Psoas muscle (tissue), 8 donors: ENCODE measurements around the gene RASGEF1C. TPM values are rescaled to one million over a fixed set of nuclear protein-coding genes. Genes with fewer than 3 reads are reported as not detected.

Source experiments
- ATAC-seq, 4 donors: fragments of 200-7000 bp; cut with Tn5 transposase; one replicate each; pipeline ENCODE4 v1.9.1; 2020; ENCODE audit warnings: moderate library complexity in 3 of 4, mild to moderate bottlenecking in 2 of 4
- DNase-seq, 2 donors: peaks; one replicate each; pipeline ENCODE4 v3.0.0-alpha.2; 2020
- H3K27ac ChIP-seq: fragments of 200-600 bp; one replicate; pipeline ENCODE4 v1.8.0; 2022
- H3K27me3 ChIP-seq, 3 donors: fragments of 200-600 bp in 1 of 3; one replicate each; pipeline versions ENCODE4 v1.6.1 to v1.8.0; 2013 to 2022; ENCODE audit warnings: low read length in 2 of 3, mild to moderate bottlenecking in 2 of 3, moderate library complexity in 1 of 3; ENCODE audit not compliant: insufficient read depth in 3 of 3
- H3K36me3 ChIP-seq, 2 donors: fragments of 200-600 bp in 1 of 2; one replicate each; pipeline versions ENCODE4 v1.6.1 to v1.8.0; 2013 to 2022; ENCODE audit warnings: low read depth in 1 of 2, mild to moderate bottlenecking in 1 of 2, moderate library complexity in 1 of 2; ENCODE audit not compliant: insufficient read depth in 1 of 2
- H3K4me1 ChIP-seq: fragments of 200-600 bp; one replicate; pipeline ENCODE4 v1.8.0; 2022
- H3K4me3 ChIP-seq: fragments of 200-600 bp; one replicate; pipeline ENCODE4 v1.8.0; 2022; ENCODE audit warnings: mild to moderate bottlenecking
- H3K9me3 ChIP-seq: fragments of 200-600 bp; one replicate; pipeline ENCODE4 v1.8.0; 2022
- WGBS, 3 donors: extraction: QIAGEN DNeasy Blood & Tissue Kit; methylation state at CpG; one replicate each; pipeline versions ENCODE4 v1.1.6 to v1.1.7; 2013; 5-methylcytosine and 5-hydroxymethylcytosine counted together
- intact Hi-C, 2 donors: fragments of 100-400 bp; cut with DNase I; formaldehyde crosslinking; loops; one replicate each; pipeline versions ENCODE4 v1.11.0 to v1.14.2; 2022
- polyA plus RNA-seq, 3 donors: library from polyadenylated mRNA; stranded (reverse); fragments of 200-250 nt; gene quantifications; one replicate each; pipeline ENCODE4 v1.2.3, GENCODE V29; 2013
- total RNA-seq, 4 donors: library from RNA; stranded (reverse); fragmentation: NEBNext Ultra II Directional in 2 of 4; extraction: Animal tissue kit (Norgen Biotek cat#: 25700) in 2 of 4; gene quantifications; one replicate each; pipeline versions ENCODE4 v1.2.1 to v1.2.4, GENCODE V29; 2021 to 2023
- TF ChIP-seq, protein P1 (sequence below): fragments of 200-600 bp; IDR thresholded peaks from one replicate; pipeline ENCODE4 v1.8.0; 2022; ENCODE audit warnings: antibody characterized with exemption
- donor health status: healthy with polysubstance abuse.
- donor health status: DM: no; HTN: no; CAD: no; lungs with moderate emphysema.
- donor health status: Bipolar disorder and iron deficiency.
- donor health status: healthy.
- donor health status: DM: yes; HTN: yes; CAD: no.
- donor health status: DM: no; HTN: no; CAD: no.
- donor health status: DM: no; HTN: no; CAD: no.
- donor health status: DM: yes; HTN: yes; CAD: no.

RASGEF1C gene
- total and polyA plus RNA-seq, 7 donors: 0.03 to 0.05 (median 0.04) TPM; not detected in 4

DNA sequence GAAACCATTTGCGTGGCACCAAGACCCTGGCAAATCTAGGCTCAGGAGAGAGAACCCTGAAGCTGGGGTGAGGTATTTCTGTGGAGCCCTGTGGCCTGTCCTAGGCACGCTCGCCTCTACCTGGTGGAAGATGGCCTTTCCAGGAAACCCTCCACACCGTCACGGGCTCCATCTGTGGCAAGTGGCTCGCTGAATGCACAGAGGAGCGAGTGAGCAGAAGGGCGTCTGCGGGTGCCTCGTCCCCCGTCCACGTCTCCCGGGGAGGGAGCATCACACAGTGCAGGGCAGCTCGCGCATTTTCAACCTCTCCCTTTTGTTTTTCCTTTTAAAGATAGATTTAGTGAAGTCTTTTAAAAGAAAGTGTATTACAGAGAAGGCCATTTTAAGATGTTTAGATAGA, 25.3 kb upstream of the RASGEF1C start:
- 94 to 97% (median 97%) methylated on average over 15 of the region's 15 CpGs for WGBS, 3 donors

DNA sequence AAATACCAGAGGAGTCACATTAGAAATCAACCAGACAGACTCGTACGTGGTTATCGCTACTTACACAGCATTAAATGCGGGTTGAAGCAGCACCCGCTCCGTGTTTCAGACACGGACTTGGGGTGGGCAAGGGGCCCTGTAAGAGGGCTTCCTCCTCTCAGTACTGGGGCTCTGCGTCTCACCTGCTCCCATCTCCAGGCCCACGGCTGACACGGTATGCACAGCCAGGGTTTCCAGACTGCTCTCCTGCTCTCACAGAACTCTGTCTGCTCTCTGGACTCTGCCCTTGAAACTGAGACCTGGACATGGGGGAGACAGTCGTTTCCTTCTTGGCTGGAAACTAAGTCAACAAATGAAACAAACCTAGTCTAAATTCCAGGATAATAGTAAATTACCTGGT, 24.7 kb upstream of the RASGEF1C start:
- Histone ChIP-seq H3K27ac (no peak overlapping the region), H3K4me3 (no peak overlapping the region), H3K36me3 (peaks cover 8 to 67% of the 10 kb centered on the region in 2 donors), H3K9me3 (no peaks in the 10 kb centered on the region), H3K4me1 (no peaks in the 10 kb centered on the region), H3K27me3 (no peaks in the 10 kb centered on the region)
- 85 to 91% (median 88%) methylated on average over 11 of the region's 11 CpGs for WGBS, 3 donors
- TF ChIP-seq, protein P1, sequence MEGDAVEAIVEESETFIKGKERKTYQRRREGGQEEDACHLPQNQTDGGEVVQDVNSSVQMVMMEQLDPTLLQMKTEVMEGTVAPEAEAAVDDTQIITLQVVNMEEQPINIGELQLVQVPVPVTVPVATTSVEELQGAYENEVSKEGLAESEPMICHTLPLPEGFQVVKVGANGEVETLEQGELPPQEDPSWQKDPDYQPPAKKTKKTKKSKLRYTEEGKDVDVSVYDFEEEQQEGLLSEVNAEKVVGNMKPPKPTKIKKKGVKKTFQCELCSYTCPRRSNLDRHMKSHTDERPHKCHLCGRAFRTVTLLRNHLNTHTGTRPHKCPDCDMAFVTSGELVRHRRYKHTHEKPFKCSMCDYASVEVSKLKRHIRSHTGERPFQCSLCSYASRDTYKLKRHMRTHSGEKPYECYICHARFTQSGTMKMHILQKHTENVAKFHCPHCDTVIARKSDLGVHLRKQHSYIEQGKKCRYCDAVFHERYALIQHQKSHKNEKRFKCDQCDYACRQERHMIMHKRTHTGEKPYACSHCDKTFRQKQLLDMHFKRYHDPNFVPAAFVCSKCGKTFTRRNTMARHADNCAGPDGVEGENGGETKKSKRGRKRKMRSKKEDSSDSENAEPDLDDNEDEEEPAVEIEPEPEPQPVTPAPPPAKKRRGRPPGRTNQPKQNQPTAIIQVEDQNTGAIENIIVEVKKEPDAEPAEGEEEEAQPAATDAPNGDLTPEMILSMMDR: no peak
- intact Hi-C loops: no loop called here
- ATAC-seq (no peak), DNase-seq (no peak)

More for the DNA sequence above, 25.3 kb upstream of the RASGEF1C start:
- no peaks in the 10 kb centered on the region for H3K4me1 ChIP-seq
- intact Hi-C loops: no loop called here
- DNase-seq: no peak
- H3K9me3 ChIP-seq: no peaks in the 10 kb centered on the region
- no peak for ATAC-seq
- H3K27me3 ChIP-seq: no peaks in the 10 kb centered on the region
- TF ChIP-seq, protein P1: no peak
- peaks cover 8 to 70% of the 10 kb centered on the region in 2 donors for H3K36me3 ChIP-seq
- H3K4me3 ChIP-seq: no peak overlapping the region
- H3K27ac ChIP-seq: no peak overlapping the region

DNA sequence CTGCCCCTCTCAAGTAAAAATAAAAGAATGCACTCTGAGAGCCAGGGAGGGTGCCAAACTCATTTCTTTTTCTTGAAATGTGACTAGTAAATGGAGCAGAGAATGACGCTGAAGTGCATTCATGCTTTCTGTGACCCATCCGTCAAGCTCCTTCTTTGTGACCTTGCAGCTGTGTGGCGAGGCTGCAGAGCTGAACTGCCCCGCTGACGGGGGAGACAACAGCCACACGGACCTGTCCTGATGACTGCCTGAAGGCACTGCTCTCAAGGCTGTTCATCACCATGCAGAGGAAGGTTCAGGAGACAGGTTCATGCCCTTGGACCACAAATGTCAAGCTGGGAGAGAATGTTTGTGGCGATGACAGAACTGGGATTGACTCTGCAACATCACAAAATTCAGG, 21.0 kb upstream of the RASGEF1C start:
- no peak overlapping the region for H3K27ac ChIP-seq
- H3K9me3 ChIP-seq: peaks cover 10% of the 10 kb centered on the region
- TF ChIP-seq, protein P1: no peak
- no peak overlapping the region for H3K4me3 ChIP-seq
- intact Hi-C loops: no loop called here
- H3K27me3 ChIP-seq: no peaks in the 10 kb centered on the region
- peaks cover 0 to 40% of the 10 kb centered on the region in 2 donors for H3K36me3 ChIP-seq
- DNase-seq (no peak), ATAC-seq (no peak)
- 78 to 89% (median 82%) methylated on average over 7 of the region's 7 CpGs for WGBS, 3 donors
- no peaks in the 10 kb centered on the region for H3K4me1 ChIP-seq

DNA sequence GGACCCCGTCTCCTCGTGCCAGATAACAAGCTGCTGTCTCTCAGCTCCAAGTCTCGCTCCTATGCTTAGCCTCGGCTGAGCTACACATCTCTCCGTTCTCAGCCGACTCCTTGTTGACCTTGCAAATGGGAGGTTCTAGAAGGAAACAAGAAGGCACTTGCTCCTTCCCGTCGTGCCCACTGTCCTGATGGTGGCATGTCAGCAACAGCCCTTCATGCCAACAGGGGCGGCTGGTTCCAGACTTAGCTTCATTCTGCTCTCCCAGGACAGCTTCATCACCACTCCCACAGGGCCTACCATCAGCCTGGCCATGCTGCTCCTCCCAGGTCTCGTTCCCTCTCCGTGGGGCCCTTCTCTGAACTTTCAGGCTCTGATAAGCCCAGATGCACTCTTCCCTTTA, 13.0 kb upstream of the RASGEF1C start:
- no peak for ATAC-seq
- no peak for DNase-seq
- no peaks in the 10 kb centered on the region for H3K4me1 ChIP-seq
- TF ChIP-seq, protein P1: no peak
- peaks cover 0 to 6% of the 10 kb centered on the region in 2 donors for H3K36me3 ChIP-seq
- peaks cover 35% of the 10 kb centered on the region for H3K9me3 ChIP-seq
- intact Hi-C loops: no loop called here
- 90 to 93% (median 91%) methylated on average over 11 of the region's 11 CpGs for WGBS, 3 donors
- no peaks in the 10 kb centered on the region for H3K27me3 ChIP-seq
- H3K4me3 ChIP-seq: no peak overlapping the region
- no peak overlapping the region for H3K27ac ChIP-seq

DNA sequence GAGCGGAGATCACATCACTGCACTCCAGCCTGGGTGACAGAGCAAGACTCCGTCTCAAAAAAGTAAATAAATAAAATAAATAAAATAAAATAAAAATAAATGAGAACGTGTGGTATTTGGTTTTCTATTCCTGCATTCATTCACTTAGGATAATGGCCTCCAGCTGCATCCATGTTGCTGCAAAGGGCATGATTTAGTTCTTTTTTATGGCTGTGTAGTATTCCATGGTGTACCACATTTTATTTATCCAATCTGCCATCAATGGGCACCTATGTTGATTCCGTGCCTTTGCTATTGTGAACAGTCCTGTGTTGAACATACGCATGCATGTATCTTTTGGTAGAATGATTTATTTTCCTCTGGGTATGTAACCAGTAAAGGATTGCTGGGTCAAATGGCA, 8.8 kb upstream of the RASGEF1C start:
- Histone ChIP-seq H3K4me1 (no peaks in the 10 kb centered on the region), H3K36me3 (no peaks in the 10 kb centered on the region), H3K9me3 (peaks cover 31% of the 10 kb centered on the region), H3K27ac (no peak overlapping the region), H3K4me3 (no peak overlapping the region), H3K27me3 (no peaks in the 10 kb centered on the region)
- no peak for DNase-seq
- WGBS, 3 donors: 94 to 95% (median 95%) methylated on average over 5 of the region's 5 CpGs
- intact Hi-C loops: no loop called here
- ATAC-seq: no peak
- TF ChIP-seq, protein P1: no peak
